WI38 (cell line): ENCODE data around the gene ASB6.
A peak's percentile ranks its signal among the peaks of the same experiment; 100 is the strongest.
"Not testable (repeated sequence)": the region's sequence is repeated elsewhere in the genome, so short reads cannot be mapped to it uniquely, and the experiment has no call there.

Experiments used
- H3K4me3 ChIP-seq: 2 replicates; pipeline ENCODE4 v1.5.1; 2011; ENCODE audit warnings: low read depth, mild to moderate bottlenecking, control low read depth, low read length
- TF ChIP-seq, protein P1 (sequence below): IDR thresholded peaks from 2 replicates; pipeline ENCODE4 v1.5.1; 2012; ENCODE audit warnings: low read depth, mild to moderate bottlenecking, control low read depth, low read length

ASB6 gene

DNA sequence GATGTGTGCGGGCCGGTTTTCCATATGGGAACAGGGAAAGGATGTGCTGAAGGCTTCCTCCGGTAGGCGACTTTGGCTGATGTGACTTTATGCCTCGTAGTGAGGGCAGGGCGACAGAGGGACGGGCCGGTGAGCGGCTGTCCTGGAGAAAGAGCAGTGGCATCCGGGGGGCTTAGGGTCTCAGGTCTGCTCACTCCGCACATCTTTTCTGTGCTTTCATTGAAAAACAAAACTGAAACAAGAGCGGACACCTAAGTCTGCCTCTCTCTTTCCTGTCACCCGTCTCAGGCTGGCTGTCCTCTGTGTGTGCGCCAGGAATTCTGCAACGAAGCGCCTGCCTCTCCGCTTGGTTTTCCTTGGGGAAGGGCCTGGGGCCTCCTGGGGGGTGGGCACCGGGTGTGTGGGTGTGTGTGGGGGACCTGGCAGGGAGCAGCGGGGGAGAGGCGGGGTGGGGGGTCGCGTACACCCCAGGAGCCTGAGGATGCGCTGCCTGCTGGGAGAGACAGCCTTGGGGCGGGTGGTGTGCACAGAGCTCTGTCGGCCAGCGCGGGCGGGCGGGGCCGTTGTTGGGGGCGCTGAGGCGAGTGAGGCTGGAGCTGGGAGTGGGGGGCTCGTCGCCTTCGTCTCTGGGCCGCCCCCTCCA lies 22.9 kb upstream of the ASB6 start:
- TF ChIP-seq, protein P1, sequence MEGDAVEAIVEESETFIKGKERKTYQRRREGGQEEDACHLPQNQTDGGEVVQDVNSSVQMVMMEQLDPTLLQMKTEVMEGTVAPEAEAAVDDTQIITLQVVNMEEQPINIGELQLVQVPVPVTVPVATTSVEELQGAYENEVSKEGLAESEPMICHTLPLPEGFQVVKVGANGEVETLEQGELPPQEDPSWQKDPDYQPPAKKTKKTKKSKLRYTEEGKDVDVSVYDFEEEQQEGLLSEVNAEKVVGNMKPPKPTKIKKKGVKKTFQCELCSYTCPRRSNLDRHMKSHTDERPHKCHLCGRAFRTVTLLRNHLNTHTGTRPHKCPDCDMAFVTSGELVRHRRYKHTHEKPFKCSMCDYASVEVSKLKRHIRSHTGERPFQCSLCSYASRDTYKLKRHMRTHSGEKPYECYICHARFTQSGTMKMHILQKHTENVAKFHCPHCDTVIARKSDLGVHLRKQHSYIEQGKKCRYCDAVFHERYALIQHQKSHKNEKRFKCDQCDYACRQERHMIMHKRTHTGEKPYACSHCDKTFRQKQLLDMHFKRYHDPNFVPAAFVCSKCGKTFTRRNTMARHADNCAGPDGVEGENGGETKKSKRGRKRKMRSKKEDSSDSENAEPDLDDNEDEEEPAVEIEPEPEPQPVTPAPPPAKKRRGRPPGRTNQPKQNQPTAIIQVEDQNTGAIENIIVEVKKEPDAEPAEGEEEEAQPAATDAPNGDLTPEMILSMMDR: no peak
- H3K4me3 ChIP-seq: peak overlapping the region; percentile 73

DNA sequence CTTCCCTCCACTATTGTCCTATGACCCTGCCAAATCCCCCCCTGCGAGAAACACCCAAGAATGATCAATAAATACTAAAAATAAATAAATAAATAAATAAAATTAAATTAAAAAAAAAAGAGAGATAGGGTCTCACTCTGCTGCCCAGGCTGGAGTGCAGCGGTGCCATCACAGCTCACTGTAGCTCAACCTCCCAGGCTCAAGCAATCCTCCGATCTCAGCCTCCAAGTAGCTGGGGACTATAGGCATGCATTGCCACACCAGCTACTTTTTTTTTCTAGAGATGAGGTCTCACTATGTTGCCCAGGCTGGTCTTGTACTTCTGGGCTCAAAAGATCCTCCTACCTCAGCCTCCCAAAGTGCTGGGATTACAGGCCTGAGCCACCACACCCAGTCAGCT lies 20.3 kb upstream of the ASB6 start:
- H3K4me3 ChIP-seq: not testable (repeated sequence)

DNA sequence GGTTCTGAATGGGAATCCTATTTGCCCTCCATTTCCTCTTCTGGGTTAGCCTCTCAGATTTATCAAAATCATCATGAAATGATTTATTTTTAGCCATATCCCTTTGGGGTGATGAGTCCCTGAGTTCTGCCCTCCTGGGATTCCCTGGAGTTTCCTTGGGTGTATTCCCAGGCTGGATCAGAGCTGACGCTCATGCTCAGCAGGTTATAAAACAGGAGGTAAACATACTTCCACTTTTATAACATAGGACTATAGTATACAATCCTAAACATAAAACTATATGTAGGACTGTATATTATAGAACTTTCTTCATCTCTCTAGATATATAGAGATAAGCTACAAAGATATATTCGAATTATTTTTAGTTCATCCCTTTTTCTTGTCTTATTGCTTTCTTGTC lies 19.1 kb upstream of the ASB6 start:
- no peak overlapping the region for H3K4me3 ChIP-seq
- TF ChIP-seq, protein P1: no peak

DNA sequence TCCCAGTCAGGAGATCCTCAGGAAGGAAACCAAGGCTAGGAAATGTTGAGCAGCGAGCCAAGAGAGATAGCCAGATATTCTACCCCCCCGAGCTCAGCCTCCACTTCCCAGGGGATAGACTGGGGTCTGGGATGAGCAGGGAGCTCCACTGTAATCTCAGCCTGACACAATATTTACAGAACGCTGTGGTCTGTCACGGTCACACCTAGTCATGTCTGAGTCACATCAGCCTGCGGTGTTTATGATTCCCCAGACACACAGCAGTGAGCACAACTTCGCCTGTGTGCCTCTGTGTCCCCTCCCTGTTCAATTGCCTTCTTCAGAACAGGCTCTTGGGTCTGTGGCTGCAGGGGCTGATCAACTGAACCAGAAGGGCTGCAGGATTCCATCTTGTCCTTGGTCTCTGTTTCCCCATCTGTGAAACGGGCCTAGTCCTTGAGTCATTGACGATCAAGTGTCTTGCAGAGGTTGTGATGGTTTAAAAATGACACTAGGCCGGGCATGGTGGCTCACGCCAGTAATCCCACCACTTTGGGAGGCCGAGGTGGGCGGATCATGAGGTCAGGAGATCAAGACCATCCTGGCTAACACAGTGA lies 14.9 kb upstream of the ASB6 start:
- TF ChIP-seq, protein P1: no peak
- no peak overlapping the region for H3K4me3 ChIP-seq

DNA sequence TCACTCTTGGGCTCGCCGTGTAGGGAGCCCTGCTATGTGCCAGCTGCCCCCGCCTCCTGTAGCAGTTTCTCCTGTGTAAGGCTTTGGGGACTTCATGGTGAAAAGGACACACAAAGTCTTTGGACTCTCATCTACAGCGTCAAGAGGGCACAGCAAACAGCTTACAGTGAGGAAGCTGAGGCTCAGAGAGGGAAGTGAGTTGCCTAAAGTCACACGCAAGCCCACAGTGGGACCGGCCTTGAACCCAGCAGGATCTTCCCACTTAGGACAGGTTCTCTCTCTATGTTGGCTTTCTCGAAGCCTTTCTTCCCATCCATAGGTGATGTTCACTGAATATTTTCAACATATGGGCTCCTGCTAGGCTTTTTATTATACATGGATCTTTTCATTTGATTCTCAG lies 13.7 kb upstream of the ASB6 start:
- H3K4me3 ChIP-seq: no peak overlapping the region
- TF ChIP-seq, protein P1: no peak

DNA sequence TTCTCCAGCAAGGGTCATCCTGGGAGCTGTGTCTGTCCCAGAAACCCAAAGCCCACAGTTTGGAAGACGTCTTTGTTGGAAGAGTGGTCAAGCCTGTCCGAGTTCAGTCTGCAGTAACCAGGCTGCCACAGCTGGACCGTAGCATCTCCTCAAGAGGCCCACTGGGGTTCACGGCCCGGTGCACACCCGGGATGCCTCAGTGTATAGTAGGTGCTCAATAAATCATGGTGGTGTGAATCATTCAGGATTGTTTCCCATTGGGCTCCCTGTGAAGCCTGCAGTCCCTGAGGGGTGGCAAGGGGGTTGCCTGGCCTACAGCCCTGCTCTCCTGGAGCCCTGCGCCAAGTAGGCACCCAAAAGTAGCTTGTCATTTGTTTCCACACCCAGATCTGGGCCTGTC lies 13.2 kb upstream of the ASB6 start:
- H3K4me3 ChIP-seq: no peak overlapping the region
- TF ChIP-seq, protein P1: no peak

DNA sequence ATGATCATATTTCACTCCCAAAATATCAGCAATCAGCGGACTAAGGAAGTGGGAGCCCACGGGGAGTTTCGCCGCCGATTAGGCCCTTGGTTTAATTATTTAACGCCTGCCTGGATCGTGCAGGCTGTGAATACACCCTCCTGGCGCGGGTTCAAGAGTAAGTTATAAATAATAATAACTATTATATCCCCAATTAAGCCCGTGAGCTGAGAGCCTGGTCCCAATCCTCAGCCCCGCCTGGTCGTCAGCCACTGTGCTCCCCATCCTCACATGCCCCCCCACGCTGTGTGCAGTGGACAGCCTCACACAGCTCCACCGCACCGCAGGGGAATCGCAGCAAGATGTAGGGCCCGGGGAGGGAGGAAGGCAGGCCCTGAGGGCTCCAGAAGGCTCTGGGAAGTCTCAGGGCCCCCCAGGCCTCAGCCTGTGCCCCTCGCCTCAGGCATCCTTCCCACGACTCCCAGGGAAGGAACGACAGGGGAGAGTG lies 12.6 kb upstream of the ASB6 start:
- no peak overlapping the region for H3K4me3 ChIP-seq
- TF ChIP-seq, protein P1: no peak
